ENCODE measurements around the gene AGTPBP1.
"Not testable (repeated sequence)": the region's sequence is repeated elsewhere in the genome, so short reads cannot be mapped to it uniquely, and the experiment has no call there.

DNA sequence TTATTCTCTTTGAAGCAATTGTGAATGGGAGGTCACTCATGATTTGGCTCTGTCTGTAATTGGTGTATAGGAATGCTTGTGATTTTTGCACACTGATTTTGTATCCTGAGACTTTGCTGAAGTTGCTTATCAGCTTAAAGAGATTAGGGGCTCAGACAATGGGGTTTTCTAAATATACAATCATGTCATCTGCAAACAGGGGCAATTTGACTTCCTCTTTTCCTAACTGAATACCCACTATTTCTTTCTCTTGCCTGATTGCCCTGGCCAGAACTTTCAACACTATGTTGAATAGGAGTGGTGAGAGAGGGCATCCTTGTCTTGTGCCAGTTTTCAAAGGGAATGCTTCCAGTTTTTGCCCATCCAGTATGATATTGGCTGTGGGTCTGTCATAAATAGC, 22.3 kb downstream of the AGTPBP1 start:
- not testable (repeated sequence) for TF ChIP-seq POLR2A, CTCF (IDR thresholded peaks at IDR 0.05)
